ENCODE measurements around the gene TFF2.
A peak's percentile ranks its signal among the peaks of the same experiment; 100 is the strongest.

GRCh38 chr21:42337830-42338728, 12.7 kb downstream of the TFF2 start:
- TF ChIP-seq CEBPB (IDR thresholded peaks at IDR 0.05) (peak; percentile 73), TCF12 (IDR thresholded peaks at IDR 0.05; ENCODE audit: low read depth) (peak; percentile 84), FOXM1 (IDR thresholded peaks at IDR 0.05; ENCODE audit: borderline replicate concordance, low read depth) (no peak), YY1 (IDR thresholded peaks at IDR 0.05; ENCODE audit: low read depth) (no peak), TAF1 (IDR thresholded peaks at IDR 0.05; ENCODE audit: low read depth) (no peak), REST (IDR thresholded peaks at IDR 0.05; ENCODE audit: low read depth) (no peak), EP300 (IDR thresholded peaks at IDR 0.05; ENCODE audit: borderline replicate concordance) (peak; percentile 77; the same call in 1 of the 2 replicates), NFIC (IDR thresholded peaks at IDR 0.05) (peak; percentile 95), USF1 (IDR thresholded peaks at IDR 0.05) (no peak), RAD21 (IDR thresholded peaks at IDR 0.05; ENCODE audit: low read depth) (peak; percentile 63), MAX (IDR thresholded peaks at IDR 0.05) (no peak), TEAD4 (IDR thresholded peaks at IDR 0.05) (peak; percentile 59)

Data from Ishikawa (cell line).